Prostate gland (tissue), 2 donors: ENCODE data around the gene SBF2.

ENCODE experiments used
- POLR2A ChIP-seq: fragments of 450-650 bp; IDR thresholded peaks from one replicate; pipeline ENCODE4 v1.6.1; 2016; ENCODE audit warnings: antibody characterized with exemption, mild to moderate bottlenecking
- TF ChIP-seq, protein P1 (sequence below), 4 experiments: fragments of 200-600 bp in 2 of 4; fragments of 450-650 bp in 2 of 4; sonication (generic) in 2 of 4; IDR thresholded peaks; 1 replicate in 3 of 4; 2 replicates in 1 of 4; pipeline ENCODE4 v1.5.1; 2016 to 2019; ENCODE audit warnings: antibody characterized with exemption in 4 of 4, mild to moderate bottlenecking in 2 of 4, moderate library complexity in 2 of 4

DNA sequence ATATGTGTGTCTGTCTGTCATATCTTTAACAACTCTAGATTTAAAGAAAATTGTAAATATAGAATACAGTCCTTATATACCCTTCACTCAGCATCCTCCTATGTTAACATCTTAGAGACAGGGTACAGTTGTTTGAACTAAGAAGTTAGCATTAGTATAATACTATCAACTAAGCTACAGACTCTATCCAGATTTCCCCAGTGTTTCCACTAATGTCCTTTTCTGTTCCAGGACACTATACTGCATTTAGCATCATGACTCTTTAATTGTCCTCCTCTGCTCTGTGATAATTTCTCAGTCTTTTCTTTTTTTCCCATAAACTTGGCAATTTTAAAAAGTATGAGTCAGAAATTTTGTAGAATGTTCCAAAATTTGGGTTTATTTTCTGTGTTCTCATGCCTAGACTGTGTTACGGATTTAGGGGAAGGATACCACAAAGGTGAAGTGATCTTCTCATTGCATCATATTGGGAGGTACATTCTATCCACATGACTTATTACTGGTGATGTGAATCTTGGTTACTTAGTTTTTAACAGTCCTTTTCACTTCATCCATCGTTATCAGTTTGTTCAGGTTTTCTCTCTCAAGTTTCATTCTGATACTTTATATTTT lies 168.4 kb downstream of the SBF2 start:
- TF ChIP-seq, protein P1, sequence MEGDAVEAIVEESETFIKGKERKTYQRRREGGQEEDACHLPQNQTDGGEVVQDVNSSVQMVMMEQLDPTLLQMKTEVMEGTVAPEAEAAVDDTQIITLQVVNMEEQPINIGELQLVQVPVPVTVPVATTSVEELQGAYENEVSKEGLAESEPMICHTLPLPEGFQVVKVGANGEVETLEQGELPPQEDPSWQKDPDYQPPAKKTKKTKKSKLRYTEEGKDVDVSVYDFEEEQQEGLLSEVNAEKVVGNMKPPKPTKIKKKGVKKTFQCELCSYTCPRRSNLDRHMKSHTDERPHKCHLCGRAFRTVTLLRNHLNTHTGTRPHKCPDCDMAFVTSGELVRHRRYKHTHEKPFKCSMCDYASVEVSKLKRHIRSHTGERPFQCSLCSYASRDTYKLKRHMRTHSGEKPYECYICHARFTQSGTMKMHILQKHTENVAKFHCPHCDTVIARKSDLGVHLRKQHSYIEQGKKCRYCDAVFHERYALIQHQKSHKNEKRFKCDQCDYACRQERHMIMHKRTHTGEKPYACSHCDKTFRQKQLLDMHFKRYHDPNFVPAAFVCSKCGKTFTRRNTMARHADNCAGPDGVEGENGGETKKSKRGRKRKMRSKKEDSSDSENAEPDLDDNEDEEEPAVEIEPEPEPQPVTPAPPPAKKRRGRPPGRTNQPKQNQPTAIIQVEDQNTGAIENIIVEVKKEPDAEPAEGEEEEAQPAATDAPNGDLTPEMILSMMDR (IDR thresholded peaks at IDR 0.05) = no peak
- TF ChIP-seq POLR2A = no peak
